PC-3 (cell line): ENCODE data around the gene AXIN2.

Experiments
- CTCF ChIP-seq: fragments of 300-600 bp; sonication (generic); conservative IDR thresholded peaks from 2 replicates; pipeline ENCODE4 v1.5.1; 2017; ENCODE audit warnings: antibody characterized with exemption, low read depth, mild to moderate bottlenecking, low read length
- EZH2phosphoT487 ChIP-seq: fragments of 300-600 bp; sonication (generic); IDR thresholded peaks from 2 replicates; pipeline ENCODE4 v1.6.1; 2018; ENCODE audit warnings: mild to moderate bottlenecking, antibody characterized with exemption, low read length, borderline replicate concordance

GRCh38 chr17:65568918-65569317, 7.5 kb upstream of the AXIN2 start:
- no peak for TF ChIP-seq EZH2phosphoT487
- no peak for TF ChIP-seq CTCF
